Left colon (tissue), 2 donors: Measurements from ENCODE around the gene RRP12. TPM values are rescaled to one million over a fixed set of nuclear protein-coding genes. Genes with fewer than 3 reads are reported as not detected.
A peak's percentile ranks its signal among the peaks of the same experiment; 100 is the strongest.

ENCODE experiments used
- ATAC-seq: fragments of 200-7000 bp; cut with Tn5 transposase; one replicate; pipeline ENCODE4 v1.9.1; 2020; ENCODE audit warnings: mild to moderate bottlenecking, moderate library complexity
- DNase-seq, 2 donors: peaks; one replicate each; pipeline ENCODE4 v3.0.0-alpha.2; 2020
- intact Hi-C, 2 donors: fragments of 100-400 bp; cut with DNase I in 1 of 2; cut with micrococcal nuclease in 1 of 2; formaldehyde crosslinking; loops; one replicate each; pipeline versions ENCODE4 v1.11.2 to v1.14.0; 2022; cut with DNase I, micrococcal nuclease
- total RNA-seq, 2 donors: library from RNA; stranded (reverse); fragmentation: NEBNext Ultra II Directional; extraction: Animal tissue kit (Norgen Biotek cat#: 25700); gene quantifications; one replicate each; pipeline ENCODE4 v1.2.1, GENCODE V29; 2021
- donor health status: DM: no; HTN: no; CAD: no.
- donor health status: DM: yes; HTN: yes; CAD: no.

Gene RRP12
- total RNA-seq, 2 donors from 2014 or later, result 13.9 to 15.1 TPM

GRCh38 chr10:97328646-97329453 is 72.3 kb downstream of the RRP12 start:
- no peak for DNase-seq
- no peak for ATAC-seq

GRCh38 chr10:97327348-97328294 is 73.5 kb downstream of the RRP12 start:
- intact Hi-C loops, result no loop called here
- DNase-seq, result no peak
- ATAC-seq, result peak; percentile 62

More at GRCh38 chr10:97328646-97329453, 72.3 kb downstream of the RRP12 start:
- intact Hi-C loops, result no loop called here

- intact Hi-C loops, result no loop called here
- ATAC-seq (no peak), DNase-seq (no peak)
Observed at GRCh38 chr10:97325754-97326153, 75.4 kb downstream of the RRP12 start.

GRCh38 chr10:97323501-97323900 is 77.6 kb downstream of the RRP12 start:
- DNase-seq, result no peak
- intact Hi-C loops, result no loop called here
- ATAC-seq, result no peak

- ATAC-seq, result no peak
- DNase-seq, result no peak
- intact Hi-C loops, result no loop called here
Observed at GRCh38 chr10:97321804-97322190, 79.3 kb downstream of the RRP12 start.

- ATAC-seq (peak; percentile 26), DNase-seq (peak; percentile 45 to 48)
- intact Hi-C loops, result no loop called here
Observed at GRCh38 chr10:97321032-97321803, 79.9 kb downstream of the RRP12 start.

- ATAC-seq (peak; percentile 9), DNase-seq (peak in 1 of 2 donors; percentile 46)
- intact Hi-C loops, result no loop called here
Observed at GRCh38 chr10:97320480-97321031, 80.6 kb downstream of the RRP12 start.

- peak; percentile 60 for ATAC-seq
- intact Hi-C loops, result no loop called here
Observed at GRCh38 chr10:97319671-97320479, 81.3 kb downstream of the RRP12 start.

GRCh38 chr10:97318772-97319651 is 82.1 kb downstream of the RRP12 start, which contains the start of gene FRAT1:
Gene FRAT1, plus strand, starts transcription at chr10:97319271. Its CDS starts 183 bp downstream, at chr10:97319454.
- DNase-seq (peak; percentile 89 to 93), ATAC-seq (peak; percentile 80)
- intact Hi-C loops, result no loop called here

More at GRCh38 chr10:97319671-97320479, 81.3 kb downstream of the RRP12 start:
- DNase-seq, result peak; percentile 62 to 78

GRCh38 chr10:97314671-97315070 is 86.5 kb downstream of the RRP12 start:
- intact Hi-C loops, result no loop called here
- ATAC-seq (no peak), DNase-seq (no peak)

GRCh38 chr10:97312897-97313296 is 88.2 kb downstream of the RRP12 start:
- ATAC-seq (no peak), DNase-seq (no peak)
- intact Hi-C loops, result no loop called here

- ATAC-seq, result no peak
- no peak for DNase-seq
- intact Hi-C loops, result no loop called here
Observed at GRCh38 chr10:97311111-97311626, 90.0 kb downstream of the RRP12 start.

- no peak for ATAC-seq
- DNase-seq, result no peak
- intact Hi-C loops, result no loop called here
Observed at GRCh38 chr10:97307866-97308780, 93.0 kb downstream of the RRP12 start.

- intact Hi-C loops, result no loop called here
- no peak for ATAC-seq
Observed at GRCh38 chr10:97307441-97307840, 93.7 kb downstream of the RRP12 start.

More at GRCh38 chr10:97307441-97307840, 93.7 kb downstream of the RRP12 start:
- DNase-seq, result no peak
